ENCODE data around the gene RPL14.
A peak's percentile ranks its signal among the peaks of the same experiment; 100 is the strongest.

Gene RPL14

DNA sequence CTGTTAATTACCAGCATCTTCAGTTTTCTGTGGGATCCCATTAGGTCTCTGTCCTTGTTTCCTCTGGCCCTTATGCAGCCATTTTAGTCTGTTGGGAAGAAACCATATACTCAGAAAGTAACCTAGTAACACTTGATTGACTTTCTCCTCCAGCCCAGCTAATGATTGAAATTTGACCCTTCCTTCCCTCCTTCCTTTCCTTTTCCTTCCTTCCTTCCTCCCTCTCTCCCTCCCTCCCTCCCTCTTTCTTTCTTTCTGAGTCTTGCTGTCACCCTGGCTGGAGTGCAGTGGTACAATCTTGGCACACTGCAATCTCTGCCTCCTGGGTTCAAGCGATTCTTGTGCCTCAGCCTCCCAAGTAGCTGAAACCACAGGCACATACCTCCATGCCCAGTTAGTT, 42.8 kb downstream of the RPL14 start:
- TF ChIP-seq CTCF (IDR thresholded peaks at IDR 0.05; ENCODE audit: borderline replicate concordance, insufficient read depth, low read depth, low read length) = no peak
- H3K4me3 ChIP-seq (ENCODE audit: low read depth, low read length) = no peak overlapping the region

DNA sequence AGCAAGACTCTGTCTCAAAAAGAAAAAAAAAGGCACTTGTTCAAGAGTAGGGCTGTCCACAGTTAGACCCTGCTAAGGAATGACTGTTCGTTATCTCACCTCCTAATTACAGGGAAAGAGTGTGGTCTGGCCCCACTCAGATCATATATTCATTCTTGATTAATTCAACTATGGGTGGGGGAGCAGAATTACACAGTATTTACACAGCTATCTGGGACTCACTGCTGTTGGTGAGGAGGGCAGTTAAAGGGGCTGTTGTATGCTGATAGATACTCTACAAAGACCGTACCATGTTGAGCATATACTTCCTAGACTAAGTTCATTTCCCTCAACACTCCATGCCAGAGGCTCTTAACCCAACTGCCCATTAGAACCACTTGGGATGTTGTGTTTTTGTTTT, 44.9 kb downstream of the RPL14 start:
- no peak overlapping the region for H3K4me3 ChIP-seq (ENCODE audit: low read depth, low read length)
- TF ChIP-seq CTCF (IDR thresholded peaks at IDR 0.05; ENCODE audit: borderline replicate concordance, insufficient read depth, low read depth, low read length) = no peak

GRCh38 chr3:40504636-40505430, 47.7 kb downstream of the RPL14 start:
- TF ChIP-seq CTCF (IDR thresholded peaks at IDR 0.05; ENCODE audit: borderline replicate concordance, insufficient read depth, low read depth, low read length) = no peak
- no peak overlapping the region for H3K4me3 ChIP-seq (ENCODE audit: low read depth, low read length)

DNA sequence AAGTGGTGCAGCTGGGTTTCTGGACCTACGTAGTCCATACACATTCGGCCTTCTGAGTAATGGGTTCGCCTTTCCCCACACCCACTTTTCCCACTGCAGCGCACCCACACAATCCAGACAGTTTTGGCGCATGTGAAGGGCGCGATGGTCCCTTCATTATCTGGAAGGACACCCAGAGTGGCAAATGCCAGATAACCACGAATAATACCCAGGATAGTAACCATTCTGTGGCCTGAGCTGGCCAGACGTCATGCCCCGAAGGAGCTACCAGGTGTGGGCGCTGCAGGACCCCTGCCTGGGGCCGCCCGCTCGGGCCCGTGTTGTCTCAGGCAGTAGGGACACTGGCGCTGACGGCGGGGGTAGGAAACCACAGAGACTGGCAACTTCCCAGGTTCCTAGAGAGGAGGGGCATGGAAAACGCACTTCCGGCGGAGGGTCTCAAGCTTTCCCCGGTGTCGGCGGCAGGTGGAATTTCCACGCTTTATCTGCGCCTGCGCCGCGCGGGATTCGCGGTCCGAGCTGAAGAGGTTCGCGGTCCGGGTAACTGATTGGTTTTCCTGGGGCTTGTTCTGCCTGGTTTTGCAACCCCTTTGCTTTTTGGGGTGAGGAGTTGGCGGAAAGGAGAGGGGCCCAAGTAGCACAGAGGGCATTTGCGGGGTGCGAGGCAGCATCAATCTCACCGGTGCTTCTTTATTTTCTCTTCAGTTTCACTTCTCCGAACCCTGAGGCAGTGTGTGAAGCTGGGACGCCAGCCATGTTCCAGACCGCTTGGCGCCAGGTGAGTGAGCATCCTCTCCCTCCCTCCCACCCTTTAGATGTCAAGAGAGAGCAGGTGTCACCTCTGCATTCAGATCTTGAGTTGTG, 48.7 kb downstream of the RPL14 start, which contains the start of gene ZNF620:
ZNF620 (plus strand) TSS at position 441 of the 864 bp plus-strand sequence; CDS start at position 755, 314 bp downstream.
- peak within 1 kb of the TSS; percentile 82 for H3K4me3 ChIP-seq (ENCODE audit: low read depth, low read length)
- peak; percentile 57 for TF ChIP-seq CTCF (IDR thresholded peaks at IDR 0.05; ENCODE audit: borderline replicate concordance, insufficient read depth, low read depth, low read length)

- H3K4me3 ChIP-seq (ENCODE audit: low read depth, low read length) = no peak overlapping the region
- no peak for TF ChIP-seq CTCF (IDR thresholded peaks at IDR 0.05; ENCODE audit: borderline replicate concordance, insufficient read depth, low read depth, low read length)
These were observed 54.0 kb downstream of the RPL14 start for GRCh38 chr3:40511031-40511718.

GRCh38 chr3:40516201-40516600, 59.1 kb downstream of the RPL14 start:
- TF ChIP-seq CTCF (IDR thresholded peaks at IDR 0.05; ENCODE audit: borderline replicate concordance, insufficient read depth, low read depth, low read length) = no peak

More at GRCh38 chr3:40516201-40516600, 59.1 kb downstream of the RPL14 start:
- no peak overlapping the region for H3K4me3 ChIP-seq (ENCODE audit: low read depth, low read length)
